GM19372 (cell line): Measurements from ENCODE around the gene PHLDB3.
"Not testable (repeated sequence)": the region's sequence is repeated elsewhere in the genome, so short reads cannot be mapped to it uniquely, and the experiment has no call there.

Experiments used
- ATAC-seq: cut with Tn5 transposase; IDR thresholded peaks from one replicate; pipeline ENCODE4 v1.9.1; 2021; ENCODE audit warnings: mild to moderate bottlenecking, low read depth, moderate library complexity; ENCODE audit not compliant: unreplicated experiment

The PHLDB3 gene

DNA sequence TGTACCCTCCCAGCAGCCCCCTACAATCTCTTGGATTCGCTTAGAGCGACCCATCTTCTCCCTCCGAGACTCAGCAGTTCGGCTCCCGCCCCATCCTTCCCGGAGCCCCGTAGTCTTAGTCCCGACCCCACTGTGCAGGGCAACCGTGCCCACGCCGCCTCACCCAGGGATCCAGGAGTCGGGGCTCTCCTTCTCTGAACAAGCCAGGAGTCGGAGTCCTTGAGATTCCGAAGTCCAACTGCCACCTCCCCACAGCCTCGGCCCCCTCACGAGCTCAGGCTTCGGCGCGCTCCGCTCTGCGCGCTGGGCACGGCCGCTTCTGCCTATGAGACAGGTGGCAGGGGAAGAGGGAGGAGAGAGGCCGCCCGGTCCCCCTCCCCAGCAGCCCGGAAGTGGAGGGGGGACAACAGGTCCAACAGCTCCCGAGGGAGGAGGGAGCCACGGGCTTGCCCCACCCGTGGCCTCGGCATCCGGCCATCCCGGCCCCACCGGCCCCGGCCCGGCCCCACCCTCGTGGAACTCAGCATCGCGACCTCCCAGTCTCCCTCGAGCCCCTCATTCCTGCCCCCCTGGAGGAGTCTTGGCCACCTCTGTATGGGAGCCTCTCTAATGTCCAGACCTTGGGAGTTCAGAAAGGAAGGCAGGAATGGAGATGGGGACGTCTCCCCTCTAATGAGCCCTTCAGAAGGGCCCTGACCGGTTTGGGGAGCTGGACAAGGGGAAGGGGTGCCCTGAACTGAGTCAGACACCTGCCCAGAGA, at the start of gene PHLDB3:
PHLDB3 (minus strand) TSS at position 321 of the 760 bp plus-strand sequence. CDS start 628 bp downstream, outside the sequence.
- ATAC-seq = no peak

DNA sequence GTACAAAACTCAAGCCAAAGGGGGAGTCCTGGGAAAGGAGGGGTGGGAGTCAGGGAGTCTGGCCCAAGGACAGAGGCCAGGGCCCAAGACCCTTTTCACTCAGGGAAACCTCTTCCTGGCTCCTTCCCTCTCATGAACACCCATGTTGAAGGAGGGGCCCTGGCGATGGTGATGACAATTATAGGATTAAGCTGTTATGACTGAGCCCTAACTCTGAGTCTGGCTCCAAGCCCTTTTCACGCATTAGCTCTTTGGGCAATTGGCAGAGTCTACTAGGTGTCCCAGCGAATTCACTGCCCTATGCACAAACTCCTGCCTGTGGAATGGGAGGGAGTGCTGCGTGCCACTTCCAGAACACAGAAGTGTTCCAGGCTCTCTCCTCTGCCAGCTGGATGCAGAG, 49.1 kb upstream of the PHLDB3 start:
- no peak for ATAC-seq

DNA sequence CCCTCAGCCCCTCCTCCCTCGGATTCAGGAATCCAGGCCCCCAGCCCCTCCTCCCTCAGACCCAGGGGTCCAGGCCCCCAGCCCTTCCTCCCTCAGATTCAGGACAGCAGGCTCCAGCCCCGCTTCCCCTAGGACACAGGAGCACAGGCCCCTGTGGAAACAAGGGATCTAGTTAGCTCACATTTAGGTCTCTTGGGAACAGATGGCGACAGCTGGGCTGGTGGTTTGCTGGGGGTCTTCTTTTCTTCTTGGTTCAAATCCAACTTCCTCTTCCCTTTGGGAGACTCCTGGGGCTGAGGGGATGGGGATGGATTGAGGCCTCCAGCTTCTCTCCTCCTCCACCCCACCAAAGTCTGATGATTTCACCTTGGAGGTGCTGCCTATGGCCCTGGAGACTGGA, 48.1 kb upstream of the PHLDB3 start:
- no peak for ATAC-seq

DNA sequence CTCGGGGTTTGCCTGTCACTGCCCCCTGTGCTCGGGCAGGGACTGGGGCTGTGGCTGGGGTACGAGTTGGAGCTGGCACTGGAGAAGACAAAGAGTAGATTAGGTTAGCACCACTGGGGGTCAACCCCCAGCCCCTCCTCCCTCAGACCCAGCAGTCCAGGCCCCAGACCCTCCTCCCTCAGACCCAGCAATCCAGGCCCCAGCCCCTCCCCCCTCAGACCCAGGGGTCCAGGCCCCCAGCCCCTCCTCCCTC, 47.6 kb upstream of the PHLDB3 start:
- no peak for ATAC-seq

DNA sequence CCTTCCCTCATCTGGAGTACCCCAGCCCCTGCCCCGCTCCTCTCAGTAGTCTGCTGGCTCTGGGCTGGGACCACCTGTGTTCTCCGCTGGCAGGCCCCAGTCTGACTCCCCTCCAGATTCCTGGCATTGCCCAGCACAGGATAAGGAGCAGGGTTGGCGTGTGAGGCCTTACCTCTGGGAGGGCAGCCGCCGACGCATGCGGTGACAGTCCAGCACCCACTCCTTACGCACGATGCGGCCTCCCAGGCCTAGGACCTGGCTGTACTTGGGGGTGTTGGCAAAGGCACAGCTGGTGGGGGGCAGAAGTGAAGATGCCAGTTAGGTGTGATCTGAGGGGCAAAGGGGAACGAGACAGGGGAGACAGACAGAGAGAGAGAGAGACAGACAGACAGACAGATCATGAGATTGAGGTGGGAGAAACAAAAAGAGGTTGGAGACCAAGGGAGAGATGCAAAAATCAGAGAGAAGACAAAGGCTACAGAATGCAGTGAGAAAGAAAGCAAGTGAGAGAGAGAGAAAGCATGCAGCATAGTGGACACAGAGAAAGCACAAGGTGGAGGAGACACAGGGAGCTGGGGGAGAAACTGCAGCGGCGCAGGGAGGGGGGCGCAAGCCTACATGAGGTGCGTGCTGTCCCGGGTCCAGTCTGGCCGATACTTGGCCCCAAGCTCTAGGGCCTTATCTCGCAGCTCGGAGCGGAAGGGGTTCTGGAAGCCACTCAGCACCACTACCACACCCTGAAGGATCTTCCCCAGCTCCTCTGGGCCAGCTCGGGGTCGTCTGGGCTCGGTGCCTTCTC, 47.1 kb upstream of the PHLDB3 start:
- no peak for ATAC-seq

DNA sequence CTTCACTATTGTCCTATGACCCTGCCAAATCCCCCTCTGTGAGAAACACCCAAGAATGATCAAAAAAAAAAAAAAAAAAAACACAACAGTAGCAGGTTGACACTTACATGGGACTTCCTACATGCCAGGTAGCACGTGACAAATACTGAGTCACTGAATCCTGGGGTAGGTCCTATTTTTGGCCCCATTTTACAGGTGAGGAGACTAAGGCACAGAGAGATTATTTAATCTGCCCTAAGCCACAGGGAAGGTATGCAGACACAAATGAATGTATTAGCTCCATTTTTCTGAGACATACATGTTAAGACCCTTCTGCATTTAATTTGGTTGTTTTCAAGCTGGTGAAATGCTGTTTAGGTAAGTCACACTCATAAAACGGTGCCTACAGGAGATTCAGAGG, 44.2 kb upstream of the PHLDB3 start:
- ATAC-seq = no peak

DNA sequence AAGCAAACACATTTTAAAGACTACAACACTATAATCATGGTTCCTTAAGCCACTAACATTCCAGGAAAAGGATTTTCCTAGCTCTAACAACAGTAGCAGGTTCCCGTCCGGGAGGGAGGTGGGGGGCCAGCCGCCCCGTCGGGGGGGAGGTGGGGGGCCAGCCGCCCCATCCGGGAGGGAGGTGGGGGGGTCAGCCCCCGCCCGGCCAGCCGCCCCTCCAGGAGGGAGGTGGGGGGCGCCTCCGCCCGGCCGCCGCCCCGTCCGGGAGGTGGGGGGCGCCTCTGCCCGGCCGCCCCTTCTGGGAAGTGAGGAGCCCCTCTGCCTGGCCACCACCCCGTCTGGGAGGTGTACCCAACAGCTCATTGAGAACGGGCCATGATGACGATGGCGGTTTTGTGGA, 43.4 kb upstream of the PHLDB3 start:
- ATAC-seq = not testable (repeated sequence)

DNA sequence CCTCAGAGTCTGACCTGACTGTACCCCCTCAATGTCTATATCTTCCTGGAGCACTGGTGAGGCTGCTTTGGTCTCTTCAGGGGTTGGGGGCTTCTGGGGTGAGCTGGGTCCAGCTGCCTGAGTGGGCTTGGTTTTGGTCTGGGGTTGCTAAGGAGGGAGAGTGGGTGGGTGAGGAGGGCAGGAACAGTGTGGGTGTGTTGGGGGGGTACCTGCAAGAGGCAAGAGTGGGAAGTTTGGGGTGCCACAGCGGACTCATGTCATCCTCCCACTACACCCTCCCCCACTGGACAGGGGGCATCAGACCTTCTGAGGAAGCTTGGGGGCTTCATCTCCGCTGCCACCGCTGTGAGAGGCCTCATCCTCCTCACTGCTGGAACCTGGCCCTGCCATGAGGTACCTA, 42.0 kb upstream of the PHLDB3 start:
- ATAC-seq = no peak

DNA sequence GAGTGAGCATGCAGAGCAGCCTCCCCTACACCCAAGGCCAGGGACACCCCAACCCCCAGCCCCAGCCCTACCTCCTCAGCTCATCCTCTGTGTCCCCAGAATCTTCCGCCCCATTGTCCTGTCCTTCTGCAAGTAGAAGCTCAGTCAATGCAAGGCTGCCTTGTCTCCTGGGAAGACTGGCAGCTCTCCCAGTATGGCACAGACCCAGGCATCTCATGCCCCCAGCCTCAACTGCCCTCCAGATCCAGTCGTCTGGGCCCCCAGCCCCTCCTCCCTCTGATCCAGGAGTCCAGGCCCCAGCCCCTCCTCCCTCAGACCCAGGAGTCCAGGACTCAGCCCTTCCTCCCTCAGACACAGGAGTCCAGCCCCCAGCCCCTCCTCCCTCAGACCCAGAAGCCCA, 41.4 kb upstream of the PHLDB3 start:
- ATAC-seq = no peak

DNA sequence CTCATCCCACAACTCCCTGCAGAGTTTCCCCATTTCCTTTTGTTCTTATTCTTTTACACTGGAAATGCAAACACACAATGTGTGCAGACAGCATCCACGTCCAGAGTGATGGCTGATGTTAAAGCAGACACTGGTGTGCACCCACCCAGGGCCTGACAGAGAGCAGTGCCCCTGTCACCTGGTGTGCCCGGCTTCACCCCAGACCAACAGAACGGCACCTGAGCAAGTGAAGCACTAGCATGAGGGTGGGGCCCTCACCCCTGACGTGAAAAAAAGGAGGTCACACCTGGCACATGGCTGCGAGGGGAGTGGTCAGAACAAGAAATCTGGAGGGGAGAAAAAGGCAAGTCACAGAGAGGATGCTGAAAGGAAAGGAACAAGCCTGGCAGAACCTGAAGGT, 40.7 kb upstream of the PHLDB3 start:
- ATAC-seq = no peak

DNA sequence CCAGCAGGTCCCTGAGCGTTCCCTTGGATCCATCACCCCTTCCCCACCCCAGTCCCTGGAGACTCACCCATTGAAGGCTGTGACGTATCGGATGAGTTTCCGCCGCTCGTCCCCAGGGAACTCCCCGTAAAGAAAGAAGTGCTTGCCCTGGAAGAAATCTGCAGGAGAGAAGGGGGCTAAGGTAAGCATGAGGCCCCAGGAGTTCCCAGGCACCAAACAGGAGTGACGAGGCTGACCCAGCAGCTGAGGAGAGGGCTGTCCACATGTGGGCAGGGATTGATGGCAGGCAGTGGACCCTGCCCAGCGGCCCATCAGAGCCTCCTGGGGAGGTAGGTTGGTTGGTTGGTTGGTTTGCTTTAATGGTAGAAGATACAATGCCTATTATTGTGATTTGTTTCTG, 39.5 kb upstream of the PHLDB3 start:
- ATAC-seq = no peak

DNA sequence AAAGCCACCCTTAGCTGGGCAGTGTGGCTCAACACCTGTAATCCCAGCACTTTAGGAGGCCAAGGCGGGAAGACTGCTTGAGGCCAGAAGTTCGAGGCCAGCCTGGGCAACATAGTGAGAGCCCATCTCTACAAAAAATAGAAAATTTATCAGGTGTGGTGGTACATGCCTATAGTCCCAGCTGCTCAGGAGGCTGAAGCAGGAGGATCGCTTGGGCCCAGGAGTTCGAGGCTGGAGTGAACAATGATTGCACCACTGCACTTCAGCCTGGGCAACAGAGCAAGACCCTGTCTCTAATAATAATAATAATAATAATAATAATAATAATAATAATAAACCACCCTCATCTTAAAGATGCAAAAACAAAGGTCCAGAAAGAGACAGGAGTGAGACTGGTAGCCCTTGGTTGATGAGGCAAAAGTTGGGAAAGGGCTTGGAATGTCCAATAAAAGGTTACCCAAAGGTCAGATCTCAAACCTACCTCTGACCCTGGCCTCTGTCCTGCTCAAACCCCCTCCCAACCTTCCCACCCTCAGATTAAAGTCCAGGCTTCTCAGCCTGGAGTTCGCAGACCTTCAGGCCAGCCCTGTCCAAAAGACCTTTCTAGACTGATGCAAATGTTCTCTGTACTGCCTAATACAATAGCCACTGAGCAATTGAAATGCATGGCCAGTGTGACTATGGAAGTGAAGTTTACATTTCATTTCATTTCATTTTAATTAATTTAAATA, 37.5 kb upstream of the PHLDB3 start:
- no peak for ATAC-seq

DNA sequence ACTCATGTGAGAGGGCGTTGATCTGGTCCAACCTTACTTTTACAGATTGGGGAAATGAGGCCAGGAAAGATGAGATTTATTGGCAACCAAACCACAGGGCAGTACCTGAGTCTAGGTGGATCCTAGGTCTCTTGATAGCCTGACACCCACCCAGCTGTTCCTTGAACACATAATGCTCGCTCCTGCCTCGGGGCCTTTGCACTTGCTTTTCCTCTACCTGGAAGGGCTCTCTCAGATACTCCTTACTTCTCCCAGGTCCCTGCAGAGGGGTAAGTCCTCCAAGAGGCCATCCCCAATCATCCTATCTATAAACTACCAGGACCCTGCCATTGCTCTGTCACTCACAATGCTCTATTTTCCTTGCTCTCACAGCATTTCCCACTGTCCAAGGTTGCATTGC, 35.8 kb upstream of the PHLDB3 start:
- ATAC-seq = no peak

DNA sequence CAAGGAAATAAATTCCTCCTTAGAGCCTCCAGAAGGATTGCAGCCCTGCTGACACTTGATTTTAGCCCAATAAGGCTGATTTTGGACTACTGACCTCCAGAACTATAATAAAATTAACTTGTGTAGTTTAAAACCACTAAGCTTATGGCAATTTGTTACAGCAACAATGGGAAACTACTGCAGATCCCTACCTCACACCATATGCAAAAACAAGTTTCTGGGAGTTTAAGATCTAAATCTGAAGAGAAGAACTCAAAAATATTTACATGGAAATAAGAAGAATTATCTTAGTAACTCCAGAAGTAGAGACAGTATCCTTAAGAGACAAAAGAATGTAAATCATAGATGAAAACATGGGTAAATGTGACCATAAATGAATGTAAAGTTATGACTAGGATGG, 34.4 kb upstream of the PHLDB3 start:
- ATAC-seq = no peak

DNA sequence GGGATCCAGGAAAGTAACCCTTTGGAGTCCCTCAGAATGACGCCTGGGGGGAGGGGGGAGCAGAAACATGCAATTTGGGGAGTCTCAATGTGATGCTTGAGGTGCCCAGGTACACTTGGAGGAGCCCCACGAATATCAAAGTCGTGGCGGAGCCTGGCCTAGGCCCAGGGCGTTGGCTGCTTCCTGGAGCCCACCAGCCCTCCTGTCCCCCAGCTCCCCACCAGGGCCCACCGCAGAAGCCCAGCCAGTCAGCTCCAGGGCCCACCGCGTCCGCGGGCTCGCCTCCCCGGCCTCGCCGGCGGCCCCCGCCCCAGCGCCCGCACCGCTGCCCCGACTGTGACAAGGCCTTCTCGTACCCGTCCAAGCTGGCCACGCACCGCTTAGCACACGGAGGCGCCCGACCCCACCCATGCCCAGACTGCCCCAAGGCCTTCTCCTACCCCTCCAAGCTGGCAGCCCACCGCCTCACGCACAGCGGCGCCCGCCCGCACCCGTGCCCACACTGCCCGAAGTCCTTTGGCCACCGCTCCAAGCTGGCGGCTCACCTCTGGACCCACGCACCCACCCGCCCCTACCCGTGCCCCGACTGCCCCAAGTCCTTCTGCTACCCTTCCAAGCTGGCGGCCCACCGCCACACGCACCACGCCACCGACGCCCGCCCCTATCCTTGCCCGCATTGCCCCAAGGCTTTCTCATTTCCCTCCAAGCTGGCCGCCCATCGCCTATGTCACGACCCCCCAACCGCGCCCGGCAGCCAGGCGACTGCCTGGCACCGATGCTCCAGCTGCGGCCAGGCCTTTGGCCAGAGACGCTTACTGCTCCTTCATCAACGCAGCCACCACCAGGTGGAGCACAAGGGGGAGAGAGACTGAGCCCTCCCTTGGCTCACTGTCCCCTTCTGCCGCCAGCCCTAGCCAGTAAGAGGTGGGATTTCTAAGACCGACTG, 30.5 kb upstream of the PHLDB3 start:
- ATAC-seq = no peak

DNA sequence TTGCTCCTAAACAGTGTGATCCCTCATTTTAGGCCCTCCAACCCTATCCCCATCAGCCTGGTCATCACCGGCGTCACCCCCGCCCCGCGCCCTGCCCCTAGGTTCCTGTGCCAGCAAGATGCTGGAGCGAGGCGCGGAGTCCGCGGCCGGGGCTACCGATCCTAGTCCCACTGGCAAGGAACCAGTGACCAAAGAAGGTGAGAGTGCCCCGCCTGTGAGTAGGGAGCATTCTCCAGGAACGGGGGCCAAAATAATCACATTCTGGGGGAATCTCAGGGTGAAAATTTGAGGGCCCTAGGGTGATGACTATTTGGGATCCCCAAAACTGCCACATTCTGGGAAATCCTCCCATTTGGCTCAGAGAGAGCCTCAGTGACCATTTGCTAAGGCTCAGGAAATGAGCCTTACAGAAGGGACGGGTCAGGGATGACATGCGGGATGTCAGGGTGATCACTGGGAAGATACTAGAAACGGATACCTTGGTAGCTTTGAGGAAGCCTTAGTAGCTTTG, 29.8 kb upstream of the PHLDB3 start:
- ATAC-seq = no peak

DNA sequence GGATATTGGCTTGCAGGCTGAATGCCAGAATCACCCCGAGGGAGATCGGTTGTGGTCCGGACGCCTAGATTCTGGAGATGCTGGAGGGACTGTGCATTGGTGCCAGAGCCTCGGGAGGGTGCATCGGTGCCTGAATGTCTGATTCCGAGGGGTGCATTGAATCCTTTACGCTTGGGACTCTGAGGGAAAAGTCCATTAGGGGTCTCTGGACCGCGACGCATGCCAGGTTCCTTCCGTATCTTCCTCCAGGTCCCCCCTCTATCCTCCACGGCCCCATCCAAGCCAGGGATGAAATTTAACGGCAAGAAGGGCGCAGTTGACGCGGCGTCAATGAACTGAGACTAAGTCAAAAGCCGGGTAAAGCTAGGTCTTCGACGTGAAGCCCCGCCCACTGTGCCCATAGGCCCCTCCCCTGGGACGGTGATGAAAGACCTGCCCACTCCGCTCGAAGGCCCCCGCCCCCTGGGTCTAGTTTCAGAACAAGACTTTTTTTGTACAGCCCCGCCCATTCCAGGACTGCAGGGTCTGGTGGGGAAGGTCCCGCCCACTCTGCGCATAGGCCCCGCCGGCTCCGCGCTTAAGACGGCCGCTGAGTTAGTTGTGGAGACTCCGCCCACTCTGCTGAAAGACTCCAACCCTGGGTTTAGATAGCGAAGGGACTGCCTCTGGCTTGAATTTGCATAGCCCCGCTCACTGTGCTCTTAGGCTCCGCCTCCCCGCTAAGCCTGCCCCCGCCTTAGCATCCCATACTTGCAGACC, 29.2 kb upstream of the PHLDB3 start:
- peak; percentile 56 for ATAC-seq

DNA sequence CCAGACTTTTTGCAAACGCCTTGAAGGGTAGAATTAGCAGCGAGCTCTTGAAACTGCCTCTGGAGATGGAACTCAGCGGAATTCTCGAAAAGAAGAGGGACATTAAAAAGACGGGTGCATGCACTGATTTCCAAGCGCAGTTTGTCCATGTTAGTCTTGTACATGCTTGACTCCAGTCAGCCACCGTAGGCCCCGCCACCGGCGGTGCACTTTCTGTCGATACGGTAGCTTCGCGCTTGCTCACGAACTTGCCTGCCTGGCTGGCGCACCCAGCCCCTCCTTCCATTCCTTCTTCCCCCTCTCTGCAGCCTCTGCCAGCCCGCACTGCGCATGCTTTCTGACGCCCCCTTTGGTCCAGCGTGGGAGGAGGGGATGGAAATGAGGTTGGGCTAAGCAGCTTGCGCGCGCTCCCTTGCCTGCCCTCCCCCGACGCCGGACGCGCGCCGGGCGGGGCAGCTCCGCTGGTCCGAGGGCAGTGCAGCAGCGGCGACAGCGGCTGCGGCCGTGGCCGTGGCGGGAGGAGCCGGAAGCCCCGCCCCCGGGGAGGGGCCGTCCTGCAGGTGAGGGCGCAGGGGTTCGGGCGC, 28.5 kb upstream of the PHLDB3 start, which contains the start of gene ZNF575:
ZNF575 (plus strand) TSS at position 227 of the 584 bp plus-strand sequence. CDS start 1,235 bp downstream, outside the sequence.
- peak; percentile 65 for ATAC-seq

DNA sequence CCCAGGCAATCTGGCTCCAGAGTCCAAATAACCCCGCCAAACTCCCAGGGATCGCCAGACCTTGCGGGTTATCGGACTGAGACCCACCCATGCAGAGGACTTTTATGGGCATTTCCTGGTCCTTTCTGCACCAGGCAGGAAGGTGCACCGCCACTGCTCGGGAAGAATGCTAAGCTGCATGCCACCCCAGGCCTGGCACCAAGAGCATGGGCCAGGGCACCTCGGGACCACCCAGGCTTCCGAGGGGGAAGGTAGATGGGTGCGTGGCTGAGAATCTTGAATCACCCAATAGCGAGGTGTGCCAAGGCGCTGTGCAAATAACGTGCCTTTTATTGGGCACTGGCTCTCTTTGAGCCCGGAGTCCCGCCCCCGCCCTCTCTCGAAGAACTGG, 28.0 kb upstream of the PHLDB3 start:
- ATAC-seq = no peak
